AG10803 (cell line): ENCODE measurements around the gene ZC3H4.
A peak's percentile ranks its signal among the peaks of the same experiment; 100 is the strongest.

Experiments
- DNase-seq: peaks from one replicate; pipeline ENCODE4 v3.0.0; 2010; ENCODE audit warnings: low read depth
- H3K4me3 ChIP-seq: 2 replicates; pipeline ENCODE4 v1.5.1; 2011; ENCODE audit warnings: mild to moderate bottlenecking, low read length, control low read depth
- CTCF ChIP-seq: conservative IDR thresholded peaks from 2 replicates; pipeline ENCODE4 v1.5.1; 2011; ENCODE audit warnings: mild to moderate bottlenecking, low read length, control low read depth, inconsistent platforms

Gene ZC3H4

GRCh38 chr19:47020132-47020805 lies 93.3 kb downstream of the ZC3H4 start:
- peak overlapping the region; percentile 57 for H3K4me3 ChIP-seq
- no peak for TF ChIP-seq CTCF
- no peak for DNase-seq

- TF ChIP-seq CTCF: no peak
- DNase-seq: no peak
- H3K4me3 ChIP-seq: peak within 1 kb of the TSS; percentile 57
Measured at GRCh38 chr19:47019431-47020041, 94.0 kb downstream of the ZC3H4 start, which contains the start of gene NPAS1. Gene NPAS1 (plus strand): TSS chr19:47019837. CDS start chr19:47021048, 1,211 bp downstream.

- TF ChIP-seq CTCF: no peak
- no peak for DNase-seq
- no peak overlapping the region for H3K4me3 ChIP-seq
Measured at GRCh38 chr19:47018923-47019322, 94.7 kb downstream of the ZC3H4 start.
